ENCODE measurements around the gene BATF2.
"Not testable (repeated sequence)": the region's sequence is repeated elsewhere in the genome, so short reads cannot be mapped to it uniquely, and the experiment has no call there.

Gene BATF2

DNA sequence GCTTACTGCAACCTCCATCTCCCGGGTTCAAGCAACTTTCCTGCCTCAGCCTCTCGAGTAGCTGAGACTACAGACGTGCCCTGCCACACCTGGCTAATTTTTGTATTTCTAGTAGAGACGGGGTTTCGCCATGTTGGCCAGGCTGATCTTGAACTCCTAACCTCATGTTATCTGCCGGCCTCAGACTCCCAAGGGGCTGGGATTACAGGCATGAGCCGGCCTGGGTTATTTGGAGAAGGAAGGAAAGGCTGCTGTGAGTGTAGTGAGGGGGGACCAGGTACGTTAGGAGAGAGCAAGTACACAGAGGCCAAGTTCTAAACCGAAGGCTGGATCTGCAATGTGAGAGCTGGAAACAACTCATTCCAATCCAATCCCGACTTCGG, 453 bp downstream of the BATF2 start:
- Histone ChIP-seq H3K4me3 (ENCODE audit: extremely low read depth, insufficient read depth, low read length, poor library complexity, severe bottlenecking) (no peak overlapping the region), H3K27ac (ENCODE audit: low read depth, low read length, severe bottlenecking) (no peak overlapping the region), H3K4me1 (ENCODE audit: control insufficient read depth, insufficient read depth, low read length, poor library complexity, severe bottlenecking) (no peaks in the 10 kb centered on the region), H3K36me3 (ENCODE audit: control insufficient read depth, insufficient read depth, low read length) (no peaks in the 10 kb centered on the region), H3K9me3 (ENCODE audit: control insufficient read depth, low read length) (no peaks in the 10 kb centered on the region)
- WGBS, 2 experiments (ENCODE audit: insufficient coverage in 2 of 2) = 77 to 89% methylated on average over 8 to 11 of the region's 11 CpGs

DNA sequence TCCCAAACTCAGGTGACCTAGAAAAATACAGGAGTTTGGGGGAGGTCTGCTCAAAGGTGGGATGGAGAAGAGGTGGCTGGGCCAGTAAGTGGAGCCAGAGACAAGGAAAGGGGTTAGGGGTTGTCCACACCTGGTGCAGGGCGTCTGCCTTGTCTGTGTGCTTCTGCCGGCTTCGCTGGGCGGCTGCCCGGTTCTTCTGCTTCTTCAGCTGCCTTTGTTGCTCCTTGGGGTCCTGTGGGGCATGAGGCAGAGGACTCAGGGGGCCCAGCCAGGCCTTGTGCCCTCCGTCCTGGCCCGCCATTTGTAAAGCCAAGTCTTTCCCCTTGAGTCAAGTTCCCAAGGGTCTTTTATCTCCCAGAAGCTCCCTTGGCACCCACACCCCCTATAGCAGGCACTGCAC, 2.5 kb downstream of the BATF2 start:
- whole genome bisulfite sequencing, 2 experiments (ENCODE audit: insufficient coverage in 2 of 2) = 87 to 97% methylated on average over 6 of the region's 7 CpGs
- no peaks in the 10 kb centered on the region for H3K36me3 ChIP-seq (ENCODE audit: control insufficient read depth, insufficient read depth, low read length)
- no peak overlapping the region for H3K27ac ChIP-seq (ENCODE audit: low read depth, low read length, severe bottlenecking)
- H3K9me3 ChIP-seq (ENCODE audit: control insufficient read depth, low read length) = no peaks in the 10 kb centered on the region
- no peak overlapping the region for H3K4me3 ChIP-seq (ENCODE audit: extremely low read depth, insufficient read depth, low read length, poor library complexity, severe bottlenecking)
- H3K4me1 ChIP-seq (ENCODE audit: control insufficient read depth, insufficient read depth, low read length, poor library complexity, severe bottlenecking) = peaks cover 11% of the 10 kb centered on the region

DNA sequence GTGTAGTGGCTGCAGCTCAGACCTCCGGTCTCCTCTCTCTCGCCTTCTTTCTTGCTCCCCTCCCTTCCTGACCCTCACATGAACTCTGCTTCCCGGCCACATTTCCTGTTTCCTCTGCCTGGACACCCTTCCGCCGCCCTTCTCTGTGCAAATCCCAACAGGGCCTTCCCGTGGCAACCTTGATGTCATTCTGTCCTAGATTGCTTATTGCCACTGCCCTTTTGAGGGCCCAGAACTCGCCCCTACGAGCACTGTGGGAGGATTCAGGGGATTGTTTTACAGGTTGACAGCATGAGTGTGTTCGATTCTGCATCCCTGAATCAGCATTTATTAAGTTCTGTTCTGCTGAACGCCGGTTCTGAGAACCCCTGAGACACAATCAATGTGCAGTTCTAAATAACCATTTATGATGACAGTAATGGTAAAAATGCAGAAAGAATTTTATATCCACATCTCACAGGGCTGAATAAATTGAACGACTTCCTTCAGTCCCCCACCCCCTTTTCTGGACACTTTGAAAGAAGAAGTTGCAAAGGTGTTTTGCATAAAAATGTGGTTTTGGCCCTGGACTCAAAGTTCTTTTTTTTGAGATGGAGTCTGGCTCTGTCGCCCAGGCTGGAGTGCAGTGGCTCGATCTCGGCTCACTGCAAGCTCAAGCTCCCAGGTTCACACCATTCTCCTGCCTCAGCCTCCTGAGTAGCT, 6.4 kb downstream of the BATF2 start:
- Histone ChIP-seq H3K4me3 (ENCODE audit: extremely low read depth, insufficient read depth, low read length, poor library complexity, severe bottlenecking) (no peak overlapping the region), H3K4me1 (ENCODE audit: control insufficient read depth, insufficient read depth, low read length, poor library complexity, severe bottlenecking) (peaks cover 11% of the 10 kb centered on the region), H3K36me3 (ENCODE audit: control insufficient read depth, insufficient read depth, low read length) (no peaks in the 10 kb centered on the region), H3K27ac (ENCODE audit: low read depth, low read length, severe bottlenecking) (no peak overlapping the region), H3K9me3 (ENCODE audit: control insufficient read depth, low read length) (no peaks in the 10 kb centered on the region)
- WGBS, 2 experiments (ENCODE audit: insufficient coverage in 2 of 2) = 69 to 87% methylated on average over 8 to 10 of the region's 15 CpGs

DNA sequence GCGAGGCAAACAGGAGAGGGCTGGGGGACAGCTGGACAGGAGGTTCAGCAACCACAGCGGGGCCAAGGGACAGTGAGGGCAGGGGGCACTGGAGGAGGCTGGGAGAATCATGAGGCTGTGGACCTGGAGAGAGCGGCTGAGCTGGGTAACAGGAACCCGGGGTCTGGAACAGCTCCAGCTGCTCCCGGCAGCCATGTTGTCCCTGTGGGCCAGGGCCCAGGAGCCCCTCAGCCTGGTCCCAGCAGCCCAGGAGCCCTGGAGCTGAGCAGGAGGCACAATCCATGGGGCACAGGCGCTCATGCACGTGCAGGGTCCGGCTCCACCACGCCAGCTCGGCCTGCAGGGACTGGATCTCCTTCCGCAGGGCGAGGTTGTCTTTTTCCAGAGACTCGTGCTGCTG, 7.4 kb downstream of the BATF2 start:
- no peaks in the 10 kb centered on the region for H3K36me3 ChIP-seq (ENCODE audit: control insufficient read depth, insufficient read depth, low read length)
- no peak overlapping the region for H3K4me3 ChIP-seq (ENCODE audit: extremely low read depth, insufficient read depth, low read length, poor library complexity, severe bottlenecking)
- peaks cover 11% of the 10 kb centered on the region for H3K4me1 ChIP-seq (ENCODE audit: control insufficient read depth, insufficient read depth, low read length, poor library complexity, severe bottlenecking)
- no peaks in the 10 kb centered on the region for H3K9me3 ChIP-seq (ENCODE audit: control insufficient read depth, low read length)
- whole genome bisulfite sequencing, 2 experiments (ENCODE audit: insufficient coverage in 2 of 2) = 92 to 97% methylated on average over 13 of the region's 13 CpGs
- H3K27ac ChIP-seq (ENCODE audit: low read depth, low read length, severe bottlenecking) = no peak overlapping the region

DNA sequence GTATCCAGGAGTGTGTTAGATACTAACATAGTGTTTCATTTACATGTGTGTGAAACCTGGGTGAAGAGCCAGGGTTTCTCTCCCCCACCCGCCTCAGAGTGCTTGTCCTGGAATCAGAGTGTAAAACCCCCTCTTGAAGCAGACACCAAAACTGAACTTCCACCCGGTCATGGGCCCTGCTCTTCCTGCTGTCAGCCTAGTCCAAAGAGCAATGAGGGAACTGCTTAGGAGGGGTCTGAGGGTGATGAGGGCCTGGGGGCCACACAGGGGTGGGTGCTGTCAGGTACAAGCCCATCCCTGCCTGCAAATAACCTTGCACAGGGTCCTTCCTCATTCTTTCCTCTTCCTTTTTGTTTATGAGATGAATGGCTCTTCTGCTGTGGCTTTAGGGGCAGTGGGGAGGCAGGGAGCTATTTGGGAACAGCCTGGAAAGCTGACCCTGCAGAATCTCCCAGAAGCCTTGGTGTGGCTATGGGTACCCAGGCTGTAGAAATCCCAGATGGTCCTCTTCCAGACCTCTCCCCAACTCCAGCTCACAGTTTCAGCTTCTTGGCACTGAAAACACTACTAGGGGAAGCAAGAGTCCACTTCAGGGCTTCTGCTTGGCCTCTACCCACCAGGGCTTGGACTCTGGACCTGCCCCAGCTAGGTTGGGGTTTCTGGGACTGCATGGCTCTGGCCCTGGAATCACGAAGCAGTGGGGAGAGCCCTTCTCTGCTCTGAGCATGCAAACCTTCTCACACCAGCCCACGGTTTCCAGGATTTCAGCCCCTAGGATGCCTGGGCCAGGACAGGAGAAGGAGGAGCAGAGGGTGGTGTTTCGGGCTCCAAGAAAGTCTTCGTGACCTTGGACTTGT, 8.5 kb downstream of the BATF2 start:
- 79 to 90% methylated on average over 4 to 5 of the region's 6 CpGs for WGBS, 2 experiments (ENCODE audit: insufficient coverage in 2 of 2)
- peaks cover 11% of the 10 kb centered on the region for H3K4me1 ChIP-seq (ENCODE audit: control insufficient read depth, insufficient read depth, low read length, poor library complexity, severe bottlenecking)
- no peaks in the 10 kb centered on the region for H3K9me3 ChIP-seq (ENCODE audit: control insufficient read depth, low read length)
- H3K27ac ChIP-seq (ENCODE audit: low read depth, low read length, severe bottlenecking) = no peak overlapping the region
- H3K4me3 ChIP-seq (ENCODE audit: extremely low read depth, insufficient read depth, low read length, poor library complexity, severe bottlenecking) = no peak overlapping the region
- H3K36me3 ChIP-seq (ENCODE audit: control insufficient read depth, insufficient read depth, low read length) = no peaks in the 10 kb centered on the region

DNA sequence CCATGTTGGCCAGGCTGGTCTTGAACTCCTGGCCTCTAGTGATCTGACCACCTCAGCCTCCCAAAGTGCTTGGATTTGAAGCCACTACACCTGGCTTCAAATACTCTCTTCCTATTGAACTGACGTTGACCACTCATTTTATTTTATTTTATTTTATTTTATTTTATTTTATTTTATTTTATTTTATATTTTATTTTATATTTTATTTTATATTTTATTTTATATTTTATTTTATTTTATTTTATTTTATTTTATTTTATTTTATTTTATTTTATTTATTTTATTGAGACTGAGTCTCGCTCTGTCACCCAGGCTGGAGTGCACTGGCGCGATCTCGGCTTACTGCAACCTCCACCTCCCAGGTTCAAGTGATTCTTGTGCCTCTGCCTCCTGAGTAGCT, 13.4 kb downstream of the BATF2 start:
- WGBS, 2 experiments (ENCODE audit: insufficient coverage in 2 of 2) = no CpG with 5 or more reads among the region's 5 CpGs
- not testable (repeated sequence) for H3K9me3 ChIP-seq (ENCODE audit: control insufficient read depth, low read length); H3K27ac ChIP-seq (ENCODE audit: low read depth, low read length, severe bottlenecking); H3K4me3 ChIP-seq (ENCODE audit: extremely low read depth, insufficient read depth, low read length, poor library complexity, severe bottlenecking); H3K4me1 ChIP-seq (ENCODE audit: control insufficient read depth, insufficient read depth, low read length, poor library complexity, severe bottlenecking); H3K36me3 ChIP-seq (ENCODE audit: control insufficient read depth, insufficient read depth, low read length)

DNA sequence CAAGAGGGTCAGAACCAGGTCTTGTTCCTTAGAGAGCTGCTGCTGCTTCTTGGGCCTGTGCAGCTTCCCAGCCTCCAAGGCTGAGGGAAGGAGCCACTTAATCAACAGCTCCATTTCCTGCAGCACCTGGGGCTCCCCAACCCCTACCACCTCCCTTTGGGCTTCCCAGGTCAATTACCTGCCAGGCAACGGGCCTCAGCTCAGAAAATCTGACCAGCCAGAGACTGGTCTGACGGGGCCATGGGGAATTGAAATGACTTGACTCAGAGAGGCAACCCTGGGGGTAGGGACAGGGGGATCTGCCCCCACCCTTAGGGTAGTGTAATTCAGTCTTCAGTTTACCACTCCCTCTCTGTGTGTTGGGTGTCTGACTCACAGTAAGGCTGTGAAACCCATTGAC, 20.1 kb downstream of the BATF2 start:
- no peak overlapping the region for H3K27ac ChIP-seq (ENCODE audit: low read depth, low read length, severe bottlenecking)
- H3K9me3 ChIP-seq (ENCODE audit: control insufficient read depth, low read length) = no peaks in the 10 kb centered on the region
- WGBS, 2 experiments (ENCODE audit: insufficient coverage in 2 of 2) = 66 to 76% methylated on average over 2 of the region's 2 CpGs
- no peak overlapping the region for H3K4me3 ChIP-seq (ENCODE audit: extremely low read depth, insufficient read depth, low read length, poor library complexity, severe bottlenecking)
- no peaks in the 10 kb centered on the region for H3K4me1 ChIP-seq (ENCODE audit: control insufficient read depth, insufficient read depth, low read length, poor library complexity, severe bottlenecking)
- no peaks in the 10 kb centered on the region for H3K36me3 ChIP-seq (ENCODE audit: control insufficient read depth, insufficient read depth, low read length)

DNA sequence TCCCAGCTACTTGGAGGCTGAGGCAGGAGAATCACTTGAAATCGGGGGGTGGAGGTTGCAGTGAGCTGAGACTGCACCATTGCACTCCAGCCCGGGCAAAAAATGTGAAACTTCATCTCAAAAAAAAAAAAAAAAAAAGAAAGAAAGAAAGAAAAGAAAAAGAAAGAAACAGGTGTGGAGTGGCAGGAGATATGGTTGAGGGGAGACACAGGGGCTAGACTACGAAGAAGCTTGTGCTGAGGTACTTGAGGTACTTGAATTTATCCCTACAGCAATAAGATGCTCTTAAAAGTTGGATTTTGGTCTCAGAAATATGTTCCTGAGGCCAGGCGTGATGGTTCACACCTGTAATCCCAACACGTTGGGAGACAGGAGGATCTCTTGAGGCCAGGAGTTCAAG, 22.6 kb downstream of the BATF2 start:
- Histone ChIP-seq H3K27ac (ENCODE audit: low read depth, low read length, severe bottlenecking) (no peak overlapping the region), H3K4me3 (ENCODE audit: extremely low read depth, insufficient read depth, low read length, poor library complexity, severe bottlenecking) (no peak overlapping the region), H3K9me3 (ENCODE audit: control insufficient read depth, low read length) (no peaks in the 10 kb centered on the region), H3K4me1 (ENCODE audit: control insufficient read depth, insufficient read depth, low read length, poor library complexity, severe bottlenecking) (no peaks in the 10 kb centered on the region), H3K36me3 (ENCODE audit: control insufficient read depth, insufficient read depth, low read length) (no peaks in the 10 kb centered on the region)
- WGBS, 2 experiments (ENCODE audit: insufficient coverage in 2 of 2) = 89% methylated on average over 3 of the region's 5 CpGs; no CpG with 5 or more reads in 1 of the 2 experiments

DNA sequence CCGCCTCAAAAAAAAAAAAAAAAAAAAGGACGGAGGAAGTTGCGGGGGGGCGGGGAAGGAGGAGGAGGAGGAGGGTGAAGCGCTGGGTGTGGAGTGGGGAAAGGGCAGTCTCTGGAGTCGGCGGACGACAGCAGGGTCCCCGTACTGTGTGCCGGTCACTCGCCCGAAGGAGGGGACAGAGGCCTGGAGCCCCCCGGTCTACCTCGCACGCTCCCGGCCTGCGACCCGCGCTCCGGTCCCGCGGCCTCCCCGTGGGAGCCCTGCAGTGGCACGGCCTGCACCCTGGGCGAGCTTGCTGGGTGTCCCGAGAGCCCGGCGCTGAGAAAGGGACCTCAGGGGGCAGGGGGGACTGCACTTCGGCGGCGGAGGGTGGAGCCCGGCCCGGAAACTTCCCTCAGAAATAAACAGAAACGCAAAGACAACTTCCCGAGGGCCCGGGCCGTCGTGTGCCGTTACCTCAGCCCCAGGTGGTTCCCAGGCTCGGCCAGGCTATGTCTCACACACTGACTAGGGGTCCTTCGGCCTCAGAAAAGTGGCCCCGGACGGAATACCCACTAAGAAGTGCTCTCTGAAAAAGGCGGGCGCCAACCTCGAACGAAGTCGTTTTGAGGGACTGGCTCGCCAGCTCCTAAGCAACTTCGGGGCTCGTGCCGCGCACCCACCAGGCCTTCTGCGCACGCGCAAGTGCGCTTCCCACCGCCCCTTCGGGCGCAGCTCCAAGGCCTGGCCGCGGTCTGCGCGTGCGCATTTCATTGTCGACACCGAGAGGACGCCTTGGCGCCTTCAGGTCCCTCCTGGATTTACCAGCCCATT, 25.1 kb downstream of the BATF2 start, which contains the start of gene MAJIN:
TSS of gene MAJIN (minus strand) at position 688 of the 813 bp plus-strand sequence. CDS start 12,703 bp downstream, outside the sequence.
- H3K4me3 ChIP-seq (ENCODE audit: extremely low read depth, insufficient read depth, low read length, poor library complexity, severe bottlenecking) = no peak within 1 kb of the TSS
- H3K36me3 ChIP-seq (ENCODE audit: control insufficient read depth, insufficient read depth, low read length) = no peaks in the 10 kb centered on the region
- no peaks in the 10 kb centered on the region for H3K9me3 ChIP-seq (ENCODE audit: control insufficient read depth, low read length)
- no peak within 1 kb of the TSS for H3K27ac ChIP-seq (ENCODE audit: low read depth, low read length, severe bottlenecking)
- H3K4me1 ChIP-seq (ENCODE audit: control insufficient read depth, insufficient read depth, low read length, poor library complexity, severe bottlenecking) = no peaks in the 10 kb centered on the region
- WGBS, 2 experiments (ENCODE audit: insufficient coverage in 2 of 2) = 91 to 97% methylated on average over 56 to 63 of the region's 69 CpGs

DNA sequence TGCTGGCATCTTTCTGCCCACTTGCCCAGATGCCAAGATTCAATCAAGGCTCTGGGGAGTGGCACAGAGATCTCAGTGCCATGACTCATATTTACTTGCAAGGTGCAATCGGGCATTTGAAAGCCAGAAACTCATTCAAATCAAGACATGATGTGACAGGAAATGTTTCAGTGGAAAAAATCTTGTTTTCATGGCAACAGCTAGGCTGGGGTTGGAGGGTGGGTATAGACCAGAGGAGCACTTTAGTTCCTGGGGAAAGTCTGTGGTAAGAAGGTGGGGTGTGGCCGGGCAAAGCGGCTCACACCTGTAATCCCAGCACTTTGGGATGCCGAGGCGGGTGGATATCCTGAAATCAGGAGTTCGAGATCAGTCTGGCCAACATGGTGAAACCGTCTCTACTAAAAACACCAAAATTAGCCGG, 26.0 kb downstream of the BATF2 start:
- Histone ChIP-seq H3K36me3 (ENCODE audit: control insufficient read depth, insufficient read depth, low read length) (no peaks in the 10 kb centered on the region), H3K4me1 (ENCODE audit: control insufficient read depth, insufficient read depth, low read length, poor library complexity, severe bottlenecking) (no peaks in the 10 kb centered on the region), H3K27ac (ENCODE audit: low read depth, low read length, severe bottlenecking) (no peak overlapping the region), H3K4me3 (ENCODE audit: extremely low read depth, insufficient read depth, low read length, poor library complexity, severe bottlenecking) (no peak overlapping the region), H3K9me3 (ENCODE audit: control insufficient read depth, low read length) (no peaks in the 10 kb centered on the region)
- 93 to 94% methylated on average over 2 to 8 of the region's 8 CpGs for WGBS, 2 experiments (ENCODE audit: insufficient coverage in 2 of 2)
